ENCODE data around the gene HCRTR2.

DNA sequence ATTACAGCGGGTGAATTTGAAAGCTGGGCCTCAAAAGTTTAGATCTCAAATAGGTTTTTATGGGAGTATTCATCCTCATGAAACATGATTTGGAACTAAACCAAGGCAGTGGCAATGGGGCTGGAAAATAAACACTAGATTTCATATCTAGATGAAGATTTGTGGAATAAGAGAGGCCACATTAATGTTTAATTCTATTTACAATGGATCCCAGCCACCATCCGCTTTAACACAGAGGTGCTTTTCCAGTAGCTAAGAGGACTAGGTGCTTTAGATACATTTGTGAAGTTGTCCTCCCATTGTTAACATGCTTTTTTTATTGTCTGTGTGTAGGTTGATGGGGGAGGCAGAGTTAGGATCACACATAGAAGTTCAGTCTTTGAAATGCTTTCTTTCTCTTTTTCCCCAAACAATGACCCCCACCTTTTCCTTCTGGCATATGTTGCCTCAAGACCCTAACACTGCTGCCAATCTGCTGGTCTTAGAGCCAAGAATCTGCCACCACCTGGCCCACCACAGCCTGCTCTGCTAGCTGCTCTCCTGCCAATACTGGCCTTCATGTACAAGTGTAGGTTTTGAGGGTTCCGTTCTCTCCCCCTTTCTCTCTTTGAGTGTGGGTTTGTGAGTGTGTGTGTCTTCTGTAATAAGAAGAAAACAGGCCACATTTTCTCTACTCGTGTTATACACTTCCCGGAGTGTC is 125.1 kb downstream of the HCRTR2 start:
- TF ChIP-seq, protein P1, sequence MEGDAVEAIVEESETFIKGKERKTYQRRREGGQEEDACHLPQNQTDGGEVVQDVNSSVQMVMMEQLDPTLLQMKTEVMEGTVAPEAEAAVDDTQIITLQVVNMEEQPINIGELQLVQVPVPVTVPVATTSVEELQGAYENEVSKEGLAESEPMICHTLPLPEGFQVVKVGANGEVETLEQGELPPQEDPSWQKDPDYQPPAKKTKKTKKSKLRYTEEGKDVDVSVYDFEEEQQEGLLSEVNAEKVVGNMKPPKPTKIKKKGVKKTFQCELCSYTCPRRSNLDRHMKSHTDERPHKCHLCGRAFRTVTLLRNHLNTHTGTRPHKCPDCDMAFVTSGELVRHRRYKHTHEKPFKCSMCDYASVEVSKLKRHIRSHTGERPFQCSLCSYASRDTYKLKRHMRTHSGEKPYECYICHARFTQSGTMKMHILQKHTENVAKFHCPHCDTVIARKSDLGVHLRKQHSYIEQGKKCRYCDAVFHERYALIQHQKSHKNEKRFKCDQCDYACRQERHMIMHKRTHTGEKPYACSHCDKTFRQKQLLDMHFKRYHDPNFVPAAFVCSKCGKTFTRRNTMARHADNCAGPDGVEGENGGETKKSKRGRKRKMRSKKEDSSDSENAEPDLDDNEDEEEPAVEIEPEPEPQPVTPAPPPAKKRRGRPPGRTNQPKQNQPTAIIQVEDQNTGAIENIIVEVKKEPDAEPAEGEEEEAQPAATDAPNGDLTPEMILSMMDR (IDR thresholded peaks at IDR 0.05), result no peak
- TF ChIP-seq POLR2A (IDR thresholded peaks at IDR 0.05), result no peak
